Tibial nerve (tissue), 4 donors: ENCODE results near the gene MAPK10. TPM values are rescaled to one million over a fixed set of nuclear protein-coding genes. Genes with fewer than 3 reads are reported as not detected.

Experiments
- DNase-seq, 2 donors: peaks; one replicate each; pipeline ENCODE4 v3.0.0-alpha.2; 2019; ENCODE audit warnings: low spot score in 2 of 2
- H3K27ac ChIP-seq, 4 donors: fragments of 200-600 bp; sonication (generic) in 3 of 4; one replicate each; pipeline ENCODE4 v1.5.1; 2017 to 2019; ENCODE audit warnings: mild to moderate bottlenecking in 1 of 4
- H3K27me3 ChIP-seq, 2 donors: fragments of 200-600 bp; sonication (generic) in 1 of 2; one replicate each; pipeline versions ENCODE4 v1.5.1 to v1.6.0; 2017 to 2019
- H3K36me3 ChIP-seq, 3 donors: fragments of 200-600 bp; sonication (generic); one replicate each; pipeline ENCODE4 v1.5.1; 2018 to 2019
- H3K4me1 ChIP-seq, 4 donors: fragments of 200-600 bp; sonication (generic) in 3 of 4; one replicate each; pipeline ENCODE4 v1.5.1; 2017 to 2019
- H3K4me3 ChIP-seq, 4 donors: fragments of 200-600 bp; sonication (generic) in 3 of 4; one replicate each; pipeline ENCODE4 v1.5.1; 2017 to 2019; ENCODE audit warnings: mild to moderate bottlenecking in 1 of 4, moderate library complexity in 1 of 4
- H3K9me3 ChIP-seq, 4 donors: fragments of 200-600 bp; sonication (generic) in 3 of 4; one replicate each; pipeline ENCODE4 v1.5.1; 2017 to 2019
- EP300 ChIP-seq, 2 donors: sonication (generic); formaldehyde crosslinking; IDR thresholded peaks; one replicate each; pipeline ENCODE4 v1.6.1; 2017; ENCODE audit warnings: antibody characterized with exemption in 2 of 2, mild to moderate bottlenecking in 1 of 2
- POLR2A ChIP-seq, 2 donors: fragments of 450-650 bp; IDR thresholded peaks; one replicate each; pipeline ENCODE4 v1.6.1; 2017; ENCODE audit warnings: antibody characterized with exemption in 2 of 2, mild to moderate bottlenecking in 2 of 2, moderate library complexity in 2 of 2
- WGBS, 2 donors: methylation state at CpG; one replicate each; pipeline ENCODE4 v1.1.5; 2018; 5-methylcytosine and 5-hydroxymethylcytosine counted together
- total RNA-seq, 4 donors: library from RNA; depleted of rRNA; stranded (reverse); fragments of >200 nt; gene quantifications; one replicate each; pipeline ENCODE4 v1.1.0, GENCODE V29; 2016
- TF ChIP-seq, protein P1 (sequence below), 5 experiments: fragments of 200-600 bp in 3 of 5; fragments of 450-650 bp in 2 of 5; sonication (generic) in 3 of 5; IDR thresholded peaks; one replicate each; pipeline ENCODE4 v1.5.1; 2016 to 2019; ENCODE audit warnings: antibody characterized with exemption in 5 of 5, mild to moderate bottlenecking in 3 of 5, moderate library complexity in 2 of 5

Gene MAPK10
- total RNA-seq: 10 to 100 TPM; 20.7 to 34.5 (median 28.0) TPM

DNA sequence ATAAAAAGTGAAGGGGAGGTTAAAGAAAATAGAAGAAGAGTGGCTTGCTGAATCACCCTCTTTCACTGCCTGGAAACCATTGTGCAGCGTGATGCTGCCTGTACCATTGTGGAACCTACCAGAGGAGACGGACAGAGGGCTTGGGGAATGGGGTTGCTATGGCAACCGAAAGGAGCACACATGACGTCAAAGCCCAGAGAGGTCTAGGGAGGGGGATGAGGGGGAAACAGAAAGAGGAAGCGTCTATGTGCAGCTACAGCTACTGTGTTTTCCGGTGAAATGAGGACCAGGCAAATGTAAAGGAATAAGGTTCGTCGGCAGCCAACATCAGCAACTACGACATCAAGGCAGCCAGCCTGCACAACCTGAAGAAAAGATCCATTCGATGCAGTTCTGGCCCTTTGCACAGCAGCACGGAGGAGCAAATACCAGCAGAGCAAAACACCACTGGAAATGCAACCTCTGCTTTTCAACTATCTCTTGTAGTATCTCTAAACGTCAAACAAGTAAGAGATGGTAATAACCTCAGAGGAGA lies at the start of gene MAPK10:
TSS of gene MAPK10 (minus strand) at position 110 of the 535 bp plus-strand sequence.
- no peak within 1 kb of the TSS for H3K27ac ChIP-seq
- peak; percentile 16 to 48 for DNase-seq
- H3K36me3 ChIP-seq: no peaks in the 10 kb centered on the region
- no peaks in the 10 kb centered on the region for H3K27me3 ChIP-seq
- H3K9me3 ChIP-seq: no peaks in the 10 kb centered on the region
- TF ChIP-seq POLR2A (IDR thresholded peaks at IDR 0.05): peak in 1 of 2 donors; percentile 10
- TF ChIP-seq, protein P1, sequence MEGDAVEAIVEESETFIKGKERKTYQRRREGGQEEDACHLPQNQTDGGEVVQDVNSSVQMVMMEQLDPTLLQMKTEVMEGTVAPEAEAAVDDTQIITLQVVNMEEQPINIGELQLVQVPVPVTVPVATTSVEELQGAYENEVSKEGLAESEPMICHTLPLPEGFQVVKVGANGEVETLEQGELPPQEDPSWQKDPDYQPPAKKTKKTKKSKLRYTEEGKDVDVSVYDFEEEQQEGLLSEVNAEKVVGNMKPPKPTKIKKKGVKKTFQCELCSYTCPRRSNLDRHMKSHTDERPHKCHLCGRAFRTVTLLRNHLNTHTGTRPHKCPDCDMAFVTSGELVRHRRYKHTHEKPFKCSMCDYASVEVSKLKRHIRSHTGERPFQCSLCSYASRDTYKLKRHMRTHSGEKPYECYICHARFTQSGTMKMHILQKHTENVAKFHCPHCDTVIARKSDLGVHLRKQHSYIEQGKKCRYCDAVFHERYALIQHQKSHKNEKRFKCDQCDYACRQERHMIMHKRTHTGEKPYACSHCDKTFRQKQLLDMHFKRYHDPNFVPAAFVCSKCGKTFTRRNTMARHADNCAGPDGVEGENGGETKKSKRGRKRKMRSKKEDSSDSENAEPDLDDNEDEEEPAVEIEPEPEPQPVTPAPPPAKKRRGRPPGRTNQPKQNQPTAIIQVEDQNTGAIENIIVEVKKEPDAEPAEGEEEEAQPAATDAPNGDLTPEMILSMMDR (IDR thresholded peaks at IDR 0.05): no peak
- peak in 1 of 2 donors; percentile 61 for TF ChIP-seq EP300 (IDR thresholded peaks at IDR 0.05)
- 6 to 9% methylated on average over 12 of the region's 12 CpGs for WGBS, 2 donors
- peaks cover 0 to 9% (median 0%) of the 10 kb centered on the region in 4 donors for H3K4me1 ChIP-seq
- peak within 1 kb of the TSS; percentile 3 to 40 (median 7) for H3K4me3 ChIP-seq

DNA sequence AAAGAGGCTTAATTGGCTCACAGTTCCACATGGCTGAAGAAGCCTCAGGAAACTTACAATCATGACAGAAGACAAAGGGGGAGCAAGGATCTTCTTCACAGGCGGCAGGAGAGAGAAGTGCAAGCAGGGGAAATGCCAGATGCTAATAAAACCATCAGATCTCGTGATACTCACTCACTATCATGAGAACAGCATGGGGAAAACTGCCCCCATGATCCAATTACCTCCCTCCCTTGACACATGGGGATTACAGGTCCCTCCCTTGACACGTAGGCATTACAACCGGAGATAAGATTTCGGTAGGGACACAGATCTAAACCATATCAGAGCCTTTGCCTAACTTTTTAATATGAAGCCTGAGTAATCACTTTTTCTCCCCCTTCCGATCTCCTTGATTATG lies 43.7 kb upstream of the MAPK10 start:
- no peaks in the 10 kb centered on the region for H3K4me1 ChIP-seq
- no peak overlapping the region for H3K4me3 ChIP-seq
- H3K9me3 ChIP-seq: peaks cover 0 to 8% (median 0%) of the 10 kb centered on the region in 4 donors
- no peaks in the 10 kb centered on the region for H3K36me3 ChIP-seq
- H3K27ac ChIP-seq: no peak overlapping the region
- TF ChIP-seq, protein P1 (IDR thresholded peaks at IDR 0.05): no peak
- TF ChIP-seq EP300 (IDR thresholded peaks at IDR 0.05): no peak
- no peak for TF ChIP-seq POLR2A (IDR thresholded peaks at IDR 0.05)
- 73 to 76% methylated on average over 6 of the region's 6 CpGs for WGBS, 2 donors
- DNase-seq: no peak
- no peaks in the 10 kb centered on the region for H3K27me3 ChIP-seq

GRCh38 chr4:86401826-86402225 lies 42.0 kb upstream of the MAPK10 start:
- Histone ChIP-seq H3K36me3 (no peaks in the 10 kb centered on the region), H3K9me3 (no peaks in the 10 kb centered on the region), H3K27ac (no peak overlapping the region), H3K4me1 (no peaks in the 10 kb centered on the region), H3K4me3 (no peak overlapping the region), H3K27me3 (no peaks in the 10 kb centered on the region)
- 63 to 81% methylated on average over 2 of the region's 2 CpGs for WGBS, 2 donors
- TF ChIP-seq POLR2A (IDR thresholded peaks at IDR 0.05): no peak
- TF ChIP-seq, protein P1 (IDR thresholded peaks at IDR 0.05): no peak
- TF ChIP-seq EP300 (IDR thresholded peaks at IDR 0.05): no peak
- no peak for DNase-seq

DNA sequence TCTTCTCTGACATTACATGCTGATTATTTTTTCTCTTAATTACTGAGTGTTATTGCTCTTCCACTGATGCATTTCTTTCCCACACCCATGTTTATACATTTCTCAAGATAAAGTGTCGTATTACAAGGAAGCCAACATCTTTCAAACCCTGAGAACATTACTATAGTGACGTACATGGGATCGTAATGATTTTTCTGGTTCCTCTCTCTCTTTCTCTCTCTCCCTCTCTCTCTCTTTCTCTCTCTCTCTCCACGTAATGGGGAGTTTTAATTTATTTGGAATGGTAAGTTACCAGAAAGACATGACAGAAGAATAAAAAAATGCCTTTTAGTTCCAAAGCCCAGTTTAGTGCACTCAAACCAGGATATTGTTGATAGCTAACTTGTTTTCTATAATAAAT lies 40.4 kb upstream of the MAPK10 start:
- no peaks in the 10 kb centered on the region for H3K9me3 ChIP-seq
- H3K4me1 ChIP-seq: no peaks in the 10 kb centered on the region
- no peak for DNase-seq
- H3K27ac ChIP-seq: no peak overlapping the region
- no peak overlapping the region for H3K4me3 ChIP-seq
- WGBS, 2 donors: 73 to 79% methylated on average over 4 of the region's 4 CpGs
- no peaks in the 10 kb centered on the region for H3K36me3 ChIP-seq
- no peaks in the 10 kb centered on the region for H3K27me3 ChIP-seq
- TF ChIP-seq POLR2A (IDR thresholded peaks at IDR 0.05) (no peak), EP300 (IDR thresholded peaks at IDR 0.05) (no peak)
- TF ChIP-seq, protein P1 (IDR thresholded peaks at IDR 0.05): no peak

- no peaks in the 10 kb centered on the region for H3K36me3 ChIP-seq
- no peak overlapping the region for H3K4me3 ChIP-seq
- 95 to 98% methylated on average over 1 of the region's 1 CpG for WGBS, 2 donors
- no peak overlapping the region for H3K27ac ChIP-seq
- H3K9me3 ChIP-seq: no peaks in the 10 kb centered on the region
- H3K27me3 ChIP-seq: no peaks in the 10 kb centered on the region
- TF ChIP-seq, protein P1 (IDR thresholded peaks at IDR 0.05): no peak
- TF ChIP-seq EP300 (IDR thresholded peaks at IDR 0.05) (no peak), POLR2A (IDR thresholded peaks at IDR 0.05) (no peak)
- no peak for DNase-seq
- H3K4me1 ChIP-seq: no peaks in the 10 kb centered on the region
Observed at GRCh38 chr4:86398187-86398586, 38.3 kb upstream of the MAPK10 start.
